Gastroesophageal sphincter (tissue), 4 donors: ENCODE results near the gene RTN4R. TPM values are rescaled to one million over a fixed set of nuclear protein-coding genes. Genes with fewer than 3 reads are reported as not detected.

ENCODE experiments used
- ATAC-seq: fragments of 150-250 bp; one replicate; pipeline ENCODE4 v1.9.1; 2016; ENCODE audit warnings: mild to moderate bottlenecking, moderate library complexity
- H3K27ac ChIP-seq, 4 donors: fragments of 200-600 bp; sonication (generic) in 3 of 4; 1 replicate in 3 of 4; 2 replicates in 1 of 4; pipeline ENCODE4 v1.5.1; 2016 to 2019
- H3K27me3 ChIP-seq: fragments of 200-600 bp; sonication (generic); one replicate; pipeline ENCODE4 v1.5.1; 2019
- H3K36me3 ChIP-seq, 2 donors: fragments of 200-600 bp; sonication (generic); one replicate each; pipeline ENCODE4 v1.5.1; 2019; ENCODE audit warnings: control low read depth in 1 of 2
- H3K4me1 ChIP-seq, 3 donors: fragments of 200-600 bp; sonication (generic); 1 replicate in 2 of 3; 2 replicates in 1 of 3; pipeline ENCODE4 v1.5.1; 2016 to 2019; ENCODE audit warnings: control low read depth in 2 of 3
- H3K4me3 ChIP-seq, 2 donors: fragments of 200-600 bp; sonication (generic); one replicate each; pipeline ENCODE4 v1.5.1; 2019; ENCODE audit warnings: mild to moderate bottlenecking in 1 of 2, moderate library complexity in 1 of 2
- H3K9me3 ChIP-seq, 3 donors: fragments of 200-600 bp; sonication (generic); one replicate each; pipeline ENCODE4 v1.5.1; 2017 to 2019; ENCODE audit warnings: control low read depth in 2 of 3
- CTCF ChIP-seq, 4 experiments: fragments of 200-600 bp in 2 of 4; fragments of 450-650 bp in 2 of 4; sonication (generic) in 1 of 4; IDR thresholded peaks; one replicate each; pipeline ENCODE4 v1.5.1; 2017 to 2019; ENCODE audit warnings: antibody characterized with exemption in 4 of 4, mild to moderate bottlenecking in 2 of 4, moderate library complexity in 2 of 4
- EP300 ChIP-seq: sonication (generic); formaldehyde crosslinking; IDR thresholded peaks from one replicate; pipeline ENCODE4 v1.6.1; 2017; ENCODE audit warnings: antibody characterized with exemption, mild to moderate bottlenecking
- POLR2A ChIP-seq, 2 donors: fragments of 450-650 bp; IDR thresholded peaks; one replicate each; pipeline ENCODE4 v1.6.1; 2017; ENCODE audit warnings: antibody characterized with exemption in 2 of 2, mild to moderate bottlenecking in 2 of 2, moderate library complexity in 1 of 2
- POLR2AphosphoS5 ChIP-seq: sonication (generic); formaldehyde crosslinking; IDR thresholded peaks from one replicate; pipeline ENCODE4 v1.6.1; 2017; ENCODE audit warnings: antibody characterized with exemption
- WGBS, 2 donors: methylation state at CpG; one replicate each; pipeline ENCODE4 v1.1.5; 2018; ENCODE audit warnings: low coverage in 1 of 2; 5-methylcytosine and 5-hydroxymethylcytosine counted together
- total RNA-seq, 4 donors: library from RNA; depleted of rRNA; stranded (reverse); fragments of >200 nt; gene quantifications; one replicate each; pipeline ENCODE4 v1.1.0, GENCODE V29; 2016

The RTN4R gene
- total RNA-seq, 4 donors from 2014 or later: 1.3 to 2.4 TPM; not detected in 2

GRCh38 chr22:20217563-20217962 is 50.6 kb downstream of the RTN4R start:
- TF ChIP-seq CTCF (IDR thresholded peaks at IDR 0.05): no peak
- no peak for TF ChIP-seq POLR2AphosphoS5
- 100% methylated on average over 1 of the region's 4 CpGs; no CpG with 5 or more reads in 1 of the 2 donors for WGBS, 2 donors
- H3K27me3 ChIP-seq: peaks cover 4% of the 10 kb centered on the region
- no peak overlapping the region for H3K4me3 ChIP-seq
- ATAC-seq: no peak
- peaks cover 0 to 12% (median 3%) of the 10 kb centered on the region in 3 donors for H3K4me1 ChIP-seq
- H3K36me3 ChIP-seq: no peaks in the 10 kb centered on the region
- H3K9me3 ChIP-seq: peaks cover 0 to 7% (median 0%) of the 10 kb centered on the region in 3 donors
- H3K27ac ChIP-seq: no peak overlapping the region

- no peak overlapping the region for H3K27ac ChIP-seq
- H3K4me3 ChIP-seq: no peak overlapping the region
- H3K4me1 ChIP-seq: peaks cover 0 to 10% (median 3%) of the 10 kb centered on the region in 3 donors
- no peak for ATAC-seq
- WGBS, 2 donors: 70 to 100% methylated on average over 2 to 4 of the region's 12 CpGs
- H3K9me3 ChIP-seq: peaks cover 0 to 7% (median 0%) of the 10 kb centered on the region in 3 donors
- H3K27me3 ChIP-seq: peaks cover 4% of the 10 kb centered on the region
- TF ChIP-seq POLR2A (IDR thresholded peaks at IDR 0.05): no peak
- TF ChIP-seq EP300: no peak
- no peak for TF ChIP-seq POLR2AphosphoS5
- TF ChIP-seq CTCF (IDR thresholded peaks at IDR 0.05): no peak
- no peaks in the 10 kb centered on the region for H3K36me3 ChIP-seq
Observed at GRCh38 chr22:20216863-20217499, 51.1 kb downstream of the RTN4R start.

- no peak for ATAC-seq
- WGBS, 2 donors: no CpG with 5 or more reads among the region's 4 CpGs
- H3K4me1 ChIP-seq: peaks cover 0 to 16% (median 9%) of the 10 kb centered on the region in 3 donors
- H3K9me3 ChIP-seq: peaks cover 0 to 7% (median 0%) of the 10 kb centered on the region in 3 donors
- no peaks in the 10 kb centered on the region for H3K36me3 ChIP-seq
- no peak overlapping the region for H3K4me3 ChIP-seq
- TF ChIP-seq POLR2AphosphoS5 (no peak), CTCF (IDR thresholded peaks at IDR 0.05) (no peak), EP300 (no peak), POLR2A (IDR thresholded peaks at IDR 0.05) (no peak)
- peaks cover 4% of the 10 kb centered on the region for H3K27me3 ChIP-seq
- H3K27ac ChIP-seq: no peak overlapping the region
Observed at GRCh38 chr22:20215742-20216141, 52.4 kb downstream of the RTN4R start.

GRCh38 chr22:20214853-20215252 is 53.3 kb downstream of the RTN4R start:
- ATAC-seq: no peak
- Histone ChIP-seq H3K27me3 (no peaks in the 10 kb centered on the region), H3K27ac (no peak overlapping the region), H3K4me3 (no peak overlapping the region), H3K36me3 (no peaks in the 10 kb centered on the region), H3K9me3 (peaks cover 0 to 6% (median 0%) of the 10 kb centered on the region in 3 donors), H3K4me1 (peaks cover 0 to 23% (median 9%) of the 10 kb centered on the region in 3 donors)
- TF ChIP-seq CTCF (IDR thresholded peaks at IDR 0.05) (no peak), POLR2A (IDR thresholded peaks at IDR 0.05) (no peak), POLR2AphosphoS5 (no peak), EP300 (no peak)
- WGBS, 2 donors: 100% methylated on average over 1 to 3 of the region's 7 CpGs
